Esophagus muscularis mucosa (tissue), 4 donors: ENCODE results near the gene ATF6B. TPM values are rescaled to one million over a fixed set of nuclear protein-coding genes. Genes with fewer than 3 reads are reported as not detected.
A peak's percentile ranks its signal among the peaks of the same experiment; 100 is the strongest.

Source experiments
- DNase-seq: peaks from one replicate; pipeline ENCODE4 v3.0.0-alpha.2; 2017; ENCODE audit errors: extremely low spot score
- H3K27ac ChIP-seq, 4 donors: fragments of 200-600 bp; sonication (generic); replicated peaks in 1 of 4; 1 replicate in 3 of 4; 2 replicates in 1 of 4; pipeline ENCODE4 v1.5.1; 2016 to 2019; ENCODE audit warnings: mild to moderate bottlenecking in 1 of 4
- H3K27me3 ChIP-seq, 4 donors: fragments of 200-600 bp; sonication (generic); one replicate each; pipeline versions ENCODE4 v1.5.1 to v1.6.0; 2016 to 2019
- H3K36me3 ChIP-seq, 4 donors: fragments of 200-600 bp; sonication (generic); one replicate each; pipeline ENCODE4 v1.5.1; 2016 to 2019
- H3K4me1 ChIP-seq, 4 donors: fragments of 200-600 bp; sonication (generic); one replicate each; pipeline ENCODE4 v1.5.1; 2016 to 2019
- H3K4me3 ChIP-seq, 4 donors: fragments of 200-600 bp; sonication (generic); 1 replicate in 2 of 4; 2 replicates in 2 of 4; pipeline ENCODE4 v1.5.1; 2016 to 2019; ENCODE audit warnings: mild to moderate bottlenecking in 4 of 4, moderate library complexity in 1 of 4
- H3K9me3 ChIP-seq, 4 donors: fragments of 200-600 bp; sonication (generic); 1 replicate in 3 of 4; 2 replicates in 1 of 4; pipeline ENCODE4 v1.5.1; 2016 to 2019
- CTCF ChIP-seq, 3 experiments: fragments of 200-600 bp in 2 of 3; fragments of 450-650 bp in 1 of 3; sonication (generic) in 2 of 3; IDR thresholded peaks; one replicate each; pipeline ENCODE4 v1.5.1; 2017 to 2019; ENCODE audit warnings: antibody characterized with exemption in 3 of 3, mild to moderate bottlenecking in 2 of 3, moderate library complexity in 1 of 3
- EP300 ChIP-seq: sonication (generic); formaldehyde crosslinking; IDR thresholded peaks from one replicate; pipeline ENCODE4 v1.6.1; 2017; ENCODE audit warnings: antibody characterized with exemption
- POLR2A ChIP-seq: fragments of 450-650 bp; IDR thresholded peaks from one replicate; pipeline ENCODE4 v1.6.1; 2017; ENCODE audit warnings: antibody characterized with exemption, moderate library complexity, mild to moderate bottlenecking, low read depth
- POLR2AphosphoS5 ChIP-seq, 2 donors: sonication (generic); formaldehyde crosslinking; IDR thresholded peaks; one replicate each; pipeline ENCODE4 v1.6.1; 2017; ENCODE audit warnings: antibody characterized with exemption in 2 of 2
- WGBS: methylation state at CpG from one replicate; pipeline ENCODE4 v1.1.5; 2018; 5-methylcytosine and 5-hydroxymethylcytosine counted together
- intact Hi-C: fragments of 100-400 bp; cut with DNase I; formaldehyde crosslinking; loops from one replicate; pipeline ENCODE4 v1.15.1; 2023
- total RNA-seq, 4 donors: library from RNA; depleted of rRNA; stranded (reverse); fragments of >200 nt; gene quantifications; one replicate each; pipeline versions ENCODE4 v1.1.0 to v1.2.1, GENCODE V29; 2016

ATF6B gene
- total RNA-seq, 4 donors from 2014 or later: 17.7 to 37.4 (median 27.2) TPM

- no peak for DNase-seq
- no peaks in the 10 kb centered on the region for H3K9me3 ChIP-seq
- no peaks in the 10 kb centered on the region for H3K27me3 ChIP-seq
- peaks cover 13 to 74% (median 65%) of the 10 kb centered on the region in 4 donors for H3K36me3 ChIP-seq
- peaks cover 0 to 30% (median 24%) of the 10 kb centered on the region in 4 donors for H3K4me1 ChIP-seq
- H3K27ac ChIP-seq: peak overlapping the region in 3 of 4 donors; percentile 13 to 50 (median 37)
- intact Hi-C loops: no loop called here
- 78% methylated on average over 9 of the region's 11 CpGs for WGBS
- TF ChIP-seq POLR2A (no peak), CTCF (IDR thresholded peaks at IDR 0.05) (no peak), EP300 (no peak), POLR2AphosphoS5 (IDR thresholded peaks at IDR 0.05) (no peak)
- H3K4me3 ChIP-seq: no peak overlapping the region
Observed at GRCh38 chr6:32168807-32169591, 41.0 kb upstream of the ATF6B start.

- Histone ChIP-seq H3K4me1 (peaks cover 0 to 29% (median 18%) of the 10 kb centered on the region in 4 donors), H3K9me3 (no peaks in the 10 kb centered on the region), H3K36me3 (peaks cover 13 to 81% (median 70%) of the 10 kb centered on the region in 4 donors), H3K27me3 (no peaks in the 10 kb centered on the region), H3K27ac (peak overlapping the region; percentile 24 to 50 (median 32)), H3K4me3 (no peak overlapping the region)
- intact Hi-C loops: no loop called here
- no peak for DNase-seq
- TF ChIP-seq POLR2A (no peak), EP300 (no peak), POLR2AphosphoS5 (IDR thresholded peaks at IDR 0.05) (no peak), CTCF (IDR thresholded peaks at IDR 0.05) (no peak)
- WGBS: 88% methylated on average over 2 of the region's 2 CpGs
Observed at GRCh38 chr6:32168350-32168749, 40.3 kb upstream of the ATF6B start.

- H3K27ac ChIP-seq: peak overlapping the region in 3 of 4 donors; percentile 24 to 50 (median 36)
- no peaks in the 10 kb centered on the region for H3K27me3 ChIP-seq
Observed at GRCh38 chr6:32167761-32168262, 39.8 kb upstream of the ATF6B start.

GRCh38 chr6:32167154-32167760 is 39.2 kb upstream of the ATF6B start:
- intact Hi-C loops: no loop called here
- TF ChIP-seq POLR2AphosphoS5 (IDR thresholded peaks at IDR 0.05): no peak
- no peak for TF ChIP-seq CTCF (IDR thresholded peaks at IDR 0.05)
- TF ChIP-seq EP300: no peak
- no peak for TF ChIP-seq POLR2A
- H3K4me1 ChIP-seq: peaks cover 0 to 28% (median 19%) of the 10 kb centered on the region in 4 donors
- no peak for DNase-seq
- H3K27me3 ChIP-seq: no peaks in the 10 kb centered on the region
- H3K9me3 ChIP-seq: no peaks in the 10 kb centered on the region
- 80% methylated on average over 20 of the region's 32 CpGs for WGBS
- peak overlapping the region; percentile 19 to 50 (median 26) for H3K27ac ChIP-seq
- no peak overlapping the region for H3K4me3 ChIP-seq
- H3K36me3 ChIP-seq: peaks cover 13 to 92% (median 80%) of the 10 kb centered on the region in 4 donors

More at GRCh38 chr6:32167761-32168262, 39.8 kb upstream of the ATF6B start:
- intact Hi-C loops: no loop called here
- Histone ChIP-seq H3K4me3 (no peak overlapping the region), H3K36me3 (peaks cover 13 to 86% (median 75%) of the 10 kb centered on the region in 4 donors), H3K4me1 (peaks cover 0 to 29% (median 18%) of the 10 kb centered on the region in 4 donors), H3K9me3 (no peaks in the 10 kb centered on the region)
- no peak for DNase-seq
- TF ChIP-seq CTCF (IDR thresholded peaks at IDR 0.05) (no peak), POLR2AphosphoS5 (IDR thresholded peaks at IDR 0.05) (no peak), EP300 (no peak), POLR2A (no peak)
- WGBS: 70% methylated on average over 6 of the region's 6 CpGs
